ENCODE measurements around the gene C7orf57. TPM values are rescaled to one million over a fixed set of nuclear protein-coding genes. Genes with fewer than 3 reads are reported as not detected.

The C7orf57 gene
- polyA plus RNA-seq, 3 donors, result 0.05 TPM; not detected in 2

- H3K4me3 Mint-ChIP-seq, result peak overlapping the region; percentile 55 to 96
- H2AFZ ChIP-seq (ENCODE audit: insufficient read depth, low read depth, low read length, poor library complexity, severe bottlenecking), result no peak overlapping the region
- peak overlapping the region in 5 of 7 donors; percentile 24 to 79 (median 71) for H3K27ac Mint-ChIP-seq
- no peaks in the 10 kb centered on the region for H3K9me3 ChIP-seq (replicated peaks in 1 of 2; ENCODE audit: control insufficient read depth in 1 of 2, insufficient read depth in 1 of 2, low read length in 2 of 2)
- H3K27me3 ChIP-seq (ENCODE audit: control insufficient read depth in 2 of 2, insufficient read depth in 2 of 2, low read length in 2 of 2), result no peaks in the 10 kb centered on the region
- peaks cover 55% of the 10 kb centered on the region for H4K20me1 ChIP-seq (ENCODE audit: insufficient read depth, low read length)
- no peak overlapping the region for H3K9ac ChIP-seq (ENCODE audit: insufficient read depth, low read length, poor library complexity, severe bottlenecking)
- WGBS (ENCODE audit: insufficient coverage), result no CpG with 5 or more reads among the region's 10 CpGs
- no peak for TF ChIP-seq CTCF (IDR thresholded peaks at IDR 0.05)
- H3K27ac ChIP-seq (ENCODE audit: low read depth in 1 of 2, low read length in 2 of 2), result peak overlapping the region in 1 of 2 donors; percentile 16
- H3K36me3 Mint-ChIP-seq, result peaks cover 66 to 71% of the 10 kb centered on the region in 2 donors
- peaks cover 0 to 2% (median 0%) of the 10 kb centered on the region in 7 donors for H3K9me3 Mint-ChIP-seq
- H3K79me2 ChIP-seq (ENCODE audit: insufficient read depth, low read length), result peaks cover 67% of the 10 kb centered on the region
- H3K4me1 ChIP-seq (ENCODE audit: control insufficient read depth in 1 of 2, insufficient read depth in 2 of 2, low read length in 2 of 2), result peaks cover 61 to 76% of the 10 kb centered on the region in 2 donors
- H3K27me3 Mint-ChIP-seq (ENCODE audit: low read depth in 3 of 3), result no peaks in the 10 kb centered on the region
- DNase-seq, result no peak
- intact Hi-C loops (cut with micrococcal nuclease), result loop anchor here (5.0 to 10.0 kb wide), 2 partner anchors 54 to 517 kb away; partner anchors contain the start of gene C7orf57 (in 1 of the 2)
- H3K4me3 ChIP-seq (replicated peaks in 1 of 3; ENCODE audit: low read depth in 2 of 3, low read length in 3 of 3), result peak overlapping the region in 1 of 3 experiments; percentile 93
- peaks cover 40 to 55% of the 10 kb centered on the region in 2 donors for H3K36me3 ChIP-seq (replicated peaks in 1 of 2; ENCODE audit: control insufficient read depth in 1 of 2, insufficient read depth in 2 of 2, low read length in 2 of 2)
- H3K4me1 Mint-ChIP-seq, result peaks cover 80% of the 10 kb centered on the region
- peak overlapping the region; percentile 91 for H3K4me2 ChIP-seq (replicated peaks; ENCODE audit: extremely low read depth, low read length, poor library complexity, severe bottlenecking)
These were observed 56.4 kb downstream of the C7orf57 start for GRCh38 chr7:48091506-48092433.

GRCh38 chr7:48094861-48095293, 59.5 kb downstream of the C7orf57 start:
- H3K9me3 Mint-ChIP-seq, result peaks cover 0 to 2% (median 0%) of the 10 kb centered on the region in 7 donors
- Histone ChIP-seq H3K27ac (ENCODE audit: low read depth in 1 of 2, low read length in 2 of 2) (peak overlapping the region; percentile 88 to 99), H2AFZ (ENCODE audit: insufficient read depth, low read depth, low read length, poor library complexity, severe bottlenecking) (no peak overlapping the region), H4K20me1 (ENCODE audit: insufficient read depth, low read length) (peaks cover 60% of the 10 kb centered on the region), H3K9ac (ENCODE audit: insufficient read depth, low read length, poor library complexity, severe bottlenecking) (no peak overlapping the region), H3K4me2 (replicated peaks; ENCODE audit: extremely low read depth, low read length, poor library complexity, severe bottlenecking) (no peak overlapping the region), H3K4me3 (replicated peaks in 1 of 3; ENCODE audit: low read depth in 2 of 3, low read length in 3 of 3) (peak overlapping the region in 1 of 3 experiments; percentile 48), H3K27me3 (ENCODE audit: control insufficient read depth in 2 of 2, insufficient read depth in 2 of 2, low read length in 2 of 2) (no peaks in the 10 kb centered on the region), H3K4me1 (ENCODE audit: control insufficient read depth in 1 of 2, insufficient read depth in 2 of 2, low read length in 2 of 2) (peaks cover 64 to 82% of the 10 kb centered on the region in 2 donors), H3K9me3 (replicated peaks in 1 of 2; ENCODE audit: control insufficient read depth in 1 of 2, insufficient read depth in 1 of 2, low read length in 2 of 2) (no peaks in the 10 kb centered on the region), H3K79me2 (ENCODE audit: insufficient read depth, low read length) (peaks cover 80% of the 10 kb centered on the region), H3K36me3 (replicated peaks in 1 of 2; ENCODE audit: control insufficient read depth in 1 of 2, insufficient read depth in 2 of 2, low read length in 2 of 2) (peaks cover 55 to 74% of the 10 kb centered on the region in 2 donors)
- no CpG with 5 or more reads among the region's 3 CpGs for WGBS (ENCODE audit: insufficient coverage)
- no peak overlapping the region for H3K4me3 Mint-ChIP-seq
- H3K27me3 Mint-ChIP-seq (ENCODE audit: low read depth in 3 of 3), result no peaks in the 10 kb centered on the region
- peak in 1 of 3 donors; percentile 53 for DNase-seq
- intact Hi-C loops (cut with micrococcal nuclease), result loop anchor here (5.0 to 10.0 kb wide), 2 partner anchors 58 to 520 kb away; partner anchors contain the start of gene C7orf57 (in 1 of the 2)
- H3K27ac Mint-ChIP-seq, result peak overlapping the region; percentile 86 to 98 (median 94)
- peaks cover 91% of the 10 kb centered on the region for H3K4me1 Mint-ChIP-seq
- no peak for TF ChIP-seq CTCF (IDR thresholded peaks at IDR 0.05)
- peaks cover 89 to 93% of the 10 kb centered on the region in 2 donors for H3K36me3 Mint-ChIP-seq
